HCT116 (cell line): ENCODE measurements around the gene ACSS2.

Experiments
- CTCF ChIP-seq, 3 experiments: fragments of 200-600 bp in 1 of 3; sonication (generic) in 1 of 3; IDR thresholded peaks in 2 of 3; conservative IDR thresholded peaks in 1 of 3; 2 replicates each; pipeline ENCODE4 v1.5.1; 2012 to 2017; ENCODE audit warnings: low read depth in 2 of 3, low read length in 2 of 3, antibody characterized with exemption in 1 of 3, borderline replicate concordance in 1 of 3, control low read depth in 1 of 3, mild to moderate bottlenecking in 1 of 3, mixed read lengths in 1 of 3, mixed run types in 1 of 3, moderate library complexity in 1 of 3; ENCODE audit not compliant: insufficient read depth in 1 of 3
- EZH2 ChIP-seq: fragments of 200-600 bp; sonication (generic); IDR thresholded peaks from 2 replicates; pipeline ENCODE4 v1.6.1; 2017; ENCODE audit warnings: antibody characterized with exemption, mixed run types
- MAX ChIP-seq: IDR thresholded peaks from 2 replicates; pipeline ENCODE4 v1.6.1; 2012
- POLR2A ChIP-seq: IDR thresholded peaks from 2 replicates; pipeline ENCODE4 v1.7.0; 2011; ENCODE audit warnings: borderline replicate concordance; ENCODE audit not compliant: insufficient read depth, insufficient read length; ENCODE audit errors: extremely low read depth
- REST ChIP-seq: IDR thresholded peaks from 2 replicates; pipeline ENCODE4 v1.6.1; 2012; ENCODE audit warnings: low read depth
- SIN3A ChIP-seq: IDR thresholded peaks from 2 replicates; pipeline ENCODE4 v1.6.1; 2012; ENCODE audit warnings: low read depth
- SP1 ChIP-seq: IDR thresholded peaks from 2 replicates; pipeline ENCODE4 v1.6.1; 2012; ENCODE audit warnings: low read depth
- TCF7L2 ChIP-seq: IDR thresholded peaks from 2 replicates; pipeline ENCODE4 v1.7.0; 2011; ENCODE audit warnings: borderline replicate concordance, inconsistent platforms; ENCODE audit not compliant: insufficient read depth, insufficient read length; ENCODE audit errors: extremely low read depth
- YY1 ChIP-seq: IDR thresholded peaks from 2 replicates; pipeline ENCODE4 v1.6.1; 2011; ENCODE audit warnings: low read length, low read depth, moderate library complexity, mild to moderate bottlenecking; ENCODE audit not compliant: insufficient replicate concordance; ENCODE audit errors: extremely low read depth

DNA sequence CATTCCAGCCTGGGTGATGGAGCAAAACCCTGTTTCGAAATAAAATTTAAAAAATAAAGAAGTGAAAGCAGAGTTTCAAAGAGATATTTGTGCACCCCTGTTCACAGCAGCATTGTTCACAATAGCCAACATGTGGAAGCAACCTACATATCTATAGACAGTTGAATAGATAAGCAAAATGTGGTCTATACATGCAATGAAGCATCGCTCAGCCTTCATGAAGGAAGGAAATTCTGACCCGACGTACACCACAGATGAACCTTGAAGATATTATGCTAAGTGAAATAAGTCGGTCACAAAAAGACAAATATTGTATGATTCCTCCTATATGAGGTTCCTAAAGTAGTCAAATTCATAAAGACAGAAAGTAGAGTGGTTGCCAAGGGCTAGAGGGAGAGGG is 44.5 kb upstream of the ACSS2 start:
- no peak for TF ChIP-seq CTCF (IDR thresholded peaks at IDR 0.05 in 2 of 3, conservative IDR thresholded peaks at IDR 0.05 in 1 of 3; ENCODE audit: borderline replicate concordance in 1 of 3, insufficient read depth in 1 of 3, low read depth in 2 of 3, low read length in 2 of 3)
- TF ChIP-seq EZH2: no peak
- TF ChIP-seq YY1: no peak
- no peak for TF ChIP-seq POLR2A
- no peak for TF ChIP-seq SIN3A
- no peak for TF ChIP-seq TCF7L2
- no peak for TF ChIP-seq MAX
- no peak for TF ChIP-seq SP1
- no peak for TF ChIP-seq REST
